Embryonic facial prominence (tissue), 1 donor: ENCODE data around the gene C3orf62.
"Not testable (repeated sequence)": the region's sequence is repeated elsewhere in the genome, so short reads cannot be mapped to it uniquely, and the experiment has no call there.

ENCODE experiments used
- DNase-seq: peaks from one replicate; pipeline ENCODE4 v3.0.0-alpha.2; 2016; ENCODE audit errors: extremely low spot score

Gene C3orf62

GRCh38 chr3:49269443-49270155 lies 7.4 kb downstream of the C3orf62 start:
- no peak for DNase-seq

- DNase-seq = no peak
These were observed 10.5 kb downstream of the C3orf62 start for GRCh38 chr3:49266410-49267095.

- DNase-seq = no peak
These were observed 11.2 kb downstream of the C3orf62 start for GRCh38 chr3:49265661-49266386.

- DNase-seq = no peak
These were observed 13.7 kb downstream of the C3orf62 start for GRCh38 chr3:49263159-49263889.

- DNase-seq = no peak
These were observed 16.2 kb downstream of the C3orf62 start for GRCh38 chr3:49260806-49261324.

- no peak for DNase-seq
These were observed 19.8 kb downstream of the C3orf62 start for GRCh38 chr3:49257187-49257586.

GRCh38 chr3:49255718-49256511 lies 21.1 kb downstream of the C3orf62 start:
- DNase-seq = no peak

GRCh38 chr3:49255112-49255511 lies 21.9 kb downstream of the C3orf62 start:
- no peak for DNase-seq

- DNase-seq = no peak
These were observed 23.5 kb downstream of the C3orf62 start for GRCh38 chr3:49253512-49253911.

- no peak for DNase-seq
These were observed 28.2 kb downstream of the C3orf62 start for GRCh38 chr3:49248840-49249227.

- DNase-seq = no peak
These were observed 32.3 kb downstream of the C3orf62 start for GRCh38 chr3:49244581-49245205.

- DNase-seq = not testable (repeated sequence)
These were observed 36.9 kb downstream of the C3orf62 start for GRCh38 chr3:49240091-49240490.

GRCh38 chr3:49238274-49239127 lies 38.5 kb downstream of the C3orf62 start:
- no peak for DNase-seq

- DNase-seq = no peak
These were observed 39.7 kb downstream of the C3orf62 start for GRCh38 chr3:49237344-49237743.

- no peak for DNase-seq
These were observed 40.8 kb downstream of the C3orf62 start for GRCh38 chr3:49236226-49236625.

GRCh38 chr3:49228817-49229216 lies 48.2 kb downstream of the C3orf62 start:
- DNase-seq = not testable (repeated sequence)

- DNase-seq = no peak
These were observed 55.0 kb downstream of the C3orf62 start for GRCh38 chr3:49222002-49222401.

GRCh38 chr3:49220985-49221563 lies 56.0 kb downstream of the C3orf62 start:
- DNase-seq = not testable (repeated sequence)

- no peak for DNase-seq
These were observed 57.9 kb downstream of the C3orf62 start for GRCh38 chr3:49219132-49219531.
